RWPE2 (cell line): Measurements from ENCODE around the gene HIVEP3.
A peak's percentile ranks its signal among the peaks of the same experiment; 100 is the strongest.

Experiments
- ATAC-seq: fragments of 200-7000 bp; cut with Tn5 transposase; 3 replicates; pipeline ENCODE4 v1.9.1; 2021; ENCODE audit warnings: low read depth
- DNase-seq: peaks from one replicate; pipeline ENCODE4 v3.0.0-alpha.2; 2020; ENCODE audit warnings: low spot score
- H3K27ac ChIP-seq: fragments of 450-650 bp; 2 replicates; pipeline ENCODE4 v1.5.1; 2017; ENCODE audit warnings: mild to moderate bottlenecking; ENCODE audit not compliant: poor library complexity, severe bottlenecking
- H3K27me3 ChIP-seq: fragments of 250-450 bp; sonication (Bioruptor Pico); 2 replicates; pipeline ENCODE4 v1.5.1; 2021; ENCODE audit warnings: mild to moderate bottlenecking, moderate library complexity; ENCODE audit not compliant: insufficient read depth, poor library complexity, severe bottlenecking
- H3K36me3 ChIP-seq: fragments of 250-450 bp; sonication (Bioruptor Pico); 2 replicates; pipeline ENCODE4 v1.5.1; 2020; ENCODE audit warnings: low read depth, mild to moderate bottlenecking, moderate library complexity
- H3K4me1 ChIP-seq: fragments of 250-450 bp; sonication (Bioruptor Pico); 2 replicates; pipeline ENCODE4 v1.5.1; 2021; ENCODE audit warnings: mild to moderate bottlenecking, moderate library complexity; ENCODE audit not compliant: insufficient read depth, poor library complexity, severe bottlenecking
- H3K4me3 ChIP-seq: fragments of 250-450 bp; sonication (Bioruptor Pico); 2 replicates; pipeline ENCODE4 v1.5.1; 2021; ENCODE audit warnings: mild to moderate bottlenecking, moderate library complexity; ENCODE audit not compliant: severe bottlenecking
- H3K9me3 ChIP-seq: fragments of 250-450 bp; sonication (Bioruptor Pico); 2 replicates; pipeline ENCODE4 v1.5.1; 2021; ENCODE audit warnings: mild to moderate bottlenecking, moderate library complexity; ENCODE audit not compliant: severe bottlenecking
- TF ChIP-seq, protein P1 (sequence below): fragments of 450-650 bp; IDR thresholded peaks from one replicate; pipeline ENCODE4 v1.5.1; 2017; ENCODE audit warnings: mild to moderate bottlenecking, moderate library complexity; ENCODE audit not compliant: poor library complexity, severe bottlenecking

Gene HIVEP3

DNA sequence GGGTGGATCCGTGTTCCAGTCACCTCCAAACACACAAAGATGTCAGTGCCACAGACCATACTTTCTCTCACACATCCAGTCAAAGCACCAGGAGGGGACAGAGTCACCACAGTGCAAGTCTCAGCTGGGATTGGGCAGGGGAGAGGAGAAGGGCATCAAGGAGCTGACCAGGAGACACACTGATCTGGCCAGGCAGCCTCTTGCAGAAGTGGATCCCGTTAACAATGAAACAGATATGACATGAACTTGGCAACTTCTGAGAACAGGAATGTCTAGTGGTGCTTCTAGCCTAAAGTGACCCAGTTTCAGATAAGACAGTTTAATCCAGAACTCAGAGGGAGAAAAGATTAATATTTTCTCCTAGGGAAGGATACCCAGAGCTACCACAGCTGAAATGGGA, 71.0 kb downstream of the HIVEP3 start:
- H3K27ac ChIP-seq, result no peak overlapping the region
- peaks cover 52% of the 10 kb centered on the region for H3K4me1 ChIP-seq
- TF ChIP-seq, protein P1, sequence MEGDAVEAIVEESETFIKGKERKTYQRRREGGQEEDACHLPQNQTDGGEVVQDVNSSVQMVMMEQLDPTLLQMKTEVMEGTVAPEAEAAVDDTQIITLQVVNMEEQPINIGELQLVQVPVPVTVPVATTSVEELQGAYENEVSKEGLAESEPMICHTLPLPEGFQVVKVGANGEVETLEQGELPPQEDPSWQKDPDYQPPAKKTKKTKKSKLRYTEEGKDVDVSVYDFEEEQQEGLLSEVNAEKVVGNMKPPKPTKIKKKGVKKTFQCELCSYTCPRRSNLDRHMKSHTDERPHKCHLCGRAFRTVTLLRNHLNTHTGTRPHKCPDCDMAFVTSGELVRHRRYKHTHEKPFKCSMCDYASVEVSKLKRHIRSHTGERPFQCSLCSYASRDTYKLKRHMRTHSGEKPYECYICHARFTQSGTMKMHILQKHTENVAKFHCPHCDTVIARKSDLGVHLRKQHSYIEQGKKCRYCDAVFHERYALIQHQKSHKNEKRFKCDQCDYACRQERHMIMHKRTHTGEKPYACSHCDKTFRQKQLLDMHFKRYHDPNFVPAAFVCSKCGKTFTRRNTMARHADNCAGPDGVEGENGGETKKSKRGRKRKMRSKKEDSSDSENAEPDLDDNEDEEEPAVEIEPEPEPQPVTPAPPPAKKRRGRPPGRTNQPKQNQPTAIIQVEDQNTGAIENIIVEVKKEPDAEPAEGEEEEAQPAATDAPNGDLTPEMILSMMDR, result no peak
- no peaks in the 10 kb centered on the region for H3K9me3 ChIP-seq
- no peaks in the 10 kb centered on the region for H3K36me3 ChIP-seq
- no peaks in the 10 kb centered on the region for H3K27me3 ChIP-seq
- DNase-seq, result no peak
- H3K4me3 ChIP-seq, result no peak overlapping the region
- ATAC-seq, result no peak

DNA sequence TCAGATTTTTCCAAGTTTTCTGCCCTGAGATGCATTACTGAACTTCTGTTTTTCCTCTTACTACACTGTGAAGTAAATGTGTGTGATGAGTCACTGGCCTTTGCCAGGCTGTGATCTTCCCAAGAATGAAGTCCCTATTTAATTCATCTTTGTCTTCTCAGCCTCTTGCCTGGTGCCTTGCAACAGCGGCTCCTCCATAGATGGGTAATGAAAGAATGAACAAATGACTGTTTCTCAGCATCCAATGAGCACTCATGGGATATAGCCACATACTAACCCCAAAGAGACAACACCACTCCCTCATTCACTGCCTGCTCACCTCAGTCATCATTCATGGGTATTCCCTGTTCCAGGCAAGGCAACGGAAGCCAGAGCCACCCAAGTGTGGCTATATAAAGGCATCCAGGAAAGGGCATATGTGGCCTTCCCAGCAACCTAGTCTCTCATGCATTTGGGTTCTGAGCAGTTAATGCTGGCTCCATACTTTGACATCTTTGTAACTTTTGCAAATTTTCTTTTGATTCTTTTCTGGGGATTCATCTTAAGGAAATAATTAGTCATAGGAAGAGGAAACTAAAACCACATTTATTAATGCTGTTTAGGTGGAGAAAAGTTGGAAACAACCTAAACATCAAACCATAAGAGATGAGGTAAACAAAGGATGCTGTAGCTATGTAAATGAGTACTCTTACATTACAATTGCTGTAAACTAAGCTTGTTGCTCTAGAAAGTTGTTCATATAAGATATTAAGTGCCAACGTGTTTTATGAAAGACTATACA, 71.9 kb downstream of the HIVEP3 start:
- peak; percentile 20; the same call in 1 of the 3 replicates for ATAC-seq
- Histone ChIP-seq H3K36me3 (no peaks in the 10 kb centered on the region), H3K27me3 (no peaks in the 10 kb centered on the region)

DNA sequence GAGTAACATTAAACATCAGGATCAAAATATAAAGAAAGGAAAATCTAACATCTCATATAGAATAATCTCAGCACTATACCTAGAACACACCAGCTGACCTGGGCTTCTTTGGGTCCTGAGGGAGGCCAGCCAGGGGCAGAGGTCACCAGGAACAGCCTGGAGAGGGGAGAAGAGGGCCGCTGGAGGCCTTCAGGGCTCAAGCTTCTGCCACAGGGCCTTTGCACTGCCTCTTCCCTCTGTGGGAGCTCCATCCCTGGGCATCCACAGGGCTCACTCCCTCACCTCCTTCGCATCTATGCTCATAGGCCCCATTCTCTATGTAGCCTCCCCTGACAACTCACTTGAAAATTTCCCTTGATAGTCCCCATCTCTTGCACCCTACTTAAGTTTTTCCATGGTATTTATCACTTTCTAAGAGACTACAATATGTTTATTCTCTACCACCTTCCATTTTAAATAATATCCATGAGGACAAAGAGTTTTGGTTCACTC, 73.9 kb downstream of the HIVEP3 start:
- Histone ChIP-seq H3K27ac (no peak overlapping the region), H3K36me3 (no peaks in the 10 kb centered on the region), H3K4me1 (peaks cover 38% of the 10 kb centered on the region), H3K4me3 (no peak overlapping the region), H3K9me3 (no peaks in the 10 kb centered on the region), H3K27me3 (no peaks in the 10 kb centered on the region)
- TF ChIP-seq, protein P1, result no peak
- DNase-seq (no peak), ATAC-seq (no peak)

More for the DNA sequence above, 71.9 kb downstream of the HIVEP3 start:
- H3K27ac ChIP-seq, result peak overlapping the region; percentile 28
- H3K9me3 ChIP-seq, result no peaks in the 10 kb centered on the region
- H3K4me1 ChIP-seq, result peaks cover 46% of the 10 kb centered on the region
- no peak overlapping the region for H3K4me3 ChIP-seq
- TF ChIP-seq, protein P1, result no peak
- no peak for DNase-seq

DNA sequence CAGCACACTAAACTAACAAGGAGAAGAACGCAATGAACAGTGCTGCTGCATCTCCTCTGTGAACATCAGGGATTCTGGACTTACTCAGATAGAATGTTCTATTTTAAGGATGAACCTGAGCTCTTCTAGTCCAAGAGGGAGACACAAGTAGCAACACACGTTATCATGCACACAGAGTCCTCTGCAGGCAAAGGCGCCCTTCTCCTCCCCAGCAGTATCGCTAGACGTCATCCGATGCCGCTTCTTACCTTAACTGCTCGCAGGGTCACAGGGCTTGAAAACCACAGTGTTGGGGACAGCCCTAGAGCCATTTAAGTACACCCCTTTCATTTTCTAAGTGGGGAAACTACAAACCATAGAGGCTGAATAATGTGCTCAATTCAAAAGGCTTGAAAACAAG, 74.5 kb downstream of the HIVEP3 start:
- DNase-seq (no peak), ATAC-seq (no peak)
- TF ChIP-seq, protein P1, result no peak
- no peaks in the 10 kb centered on the region for H3K9me3 ChIP-seq
- no peak overlapping the region for H3K4me3 ChIP-seq
- peak overlapping the region; percentile 35 for H3K27ac ChIP-seq
- peaks cover 32% of the 10 kb centered on the region for H3K4me1 ChIP-seq
- no peaks in the 10 kb centered on the region for H3K27me3 ChIP-seq
- H3K36me3 ChIP-seq, result no peaks in the 10 kb centered on the region
